LNCaP clone FGC (cell line): ENCODE results near the gene ARSG.
"Not testable (repeated sequence)": the region's sequence is repeated elsewhere in the genome, so short reads cannot be mapped to it uniquely, and the experiment has no call there.

Experiments
- DNase-seq: peaks from one replicate; pipeline ENCODE4 v3.0.0-alpha.2; 2011; ENCODE audit warnings: low read depth
- H3K4me3 ChIP-seq: 2 replicates; pipeline ENCODE4 v1.5.1; 2011; ENCODE audit warnings: mild to moderate bottlenecking, low read depth, low read length, control low read depth
- CTCF ChIP-seq: IDR thresholded peaks from 2 replicates; pipeline ENCODE4 v1.5.1; 2012; ENCODE audit warnings: mild to moderate bottlenecking; ENCODE audit not compliant: control insufficient read depth, insufficient read depth; ENCODE audit errors: extremely low read depth

Gene ARSG

GRCh38 chr17:68368387-68368786 lies 77.1 kb downstream of the ARSG start:
- DNase-seq = no peak
- H3K4me3 ChIP-seq = no peak overlapping the region
- TF ChIP-seq CTCF = no peak

GRCh38 chr17:68375566-68375965 lies 84.3 kb downstream of the ARSG start:
- no peak overlapping the region for H3K4me3 ChIP-seq
- no peak for DNase-seq
- TF ChIP-seq CTCF = no peak

GRCh38 chr17:68376178-68376577 lies 84.9 kb downstream of the ARSG start:
- DNase-seq, H3K4me3 ChIP-seq: not testable (repeated sequence)

GRCh38 chr17:68377771-68378267 lies 86.5 kb downstream of the ARSG start:
- no peak for TF ChIP-seq CTCF
- no peak for DNase-seq
- H3K4me3 ChIP-seq = peak overlapping the region; percentile 43

- no peak for TF ChIP-seq CTCF
- H3K4me3 ChIP-seq = peak overlapping the region; percentile 43
- peak; percentile 99 for DNase-seq
These were observed 87.2 kb downstream of the ARSG start for GRCh38 chr17:68378268-68379176.

GRCh38 chr17:68379177-68379510 lies 87.8 kb downstream of the ARSG start:
- H3K4me3 ChIP-seq = no peak overlapping the region
- DNase-seq = no peak
- no peak for TF ChIP-seq CTCF

GRCh38 chr17:68379692-68380677 lies 88.7 kb downstream of the ARSG start:
- no peak for TF ChIP-seq CTCF
- no peak overlapping the region for H3K4me3 ChIP-seq
- no peak for DNase-seq
